ENCODE results near the gene ZNF276.

DNA sequence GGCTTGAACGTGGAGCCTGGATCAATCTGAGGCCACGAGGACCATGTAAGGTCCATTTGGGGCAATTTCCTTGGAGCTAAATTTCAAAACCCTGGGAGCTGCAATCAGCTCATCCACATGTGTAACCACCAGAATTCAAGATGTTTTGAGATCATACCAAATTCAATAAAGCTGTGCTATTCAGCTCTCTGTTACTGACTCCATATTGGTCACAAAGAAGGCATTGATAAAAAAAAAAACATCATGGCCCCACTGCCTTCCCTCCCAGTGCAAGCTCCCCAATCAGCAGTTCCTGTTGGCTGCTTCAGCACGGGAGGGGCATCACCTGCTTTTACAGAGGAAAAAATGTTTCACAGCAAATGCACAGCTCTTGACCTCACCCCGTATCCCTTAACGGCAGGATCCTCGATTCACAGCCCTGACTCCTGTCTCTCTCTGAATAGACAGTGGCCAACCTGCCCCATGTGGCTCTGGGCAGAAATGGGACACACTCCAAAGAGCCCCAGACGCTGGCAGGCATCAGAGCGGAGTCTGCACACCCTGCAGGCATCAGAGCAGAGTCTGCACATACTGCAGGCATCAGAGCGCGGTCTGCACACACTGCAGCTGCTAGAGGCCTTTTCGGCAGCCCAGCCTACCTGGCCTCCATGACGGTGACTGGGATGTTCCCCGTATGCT lies 58.0 kb downstream of the ZNF276 start:
- no peak for TF ChIP-seq POLR2A (IDR thresholded peaks at IDR 0.05)
- TF ChIP-seq, protein P1, sequence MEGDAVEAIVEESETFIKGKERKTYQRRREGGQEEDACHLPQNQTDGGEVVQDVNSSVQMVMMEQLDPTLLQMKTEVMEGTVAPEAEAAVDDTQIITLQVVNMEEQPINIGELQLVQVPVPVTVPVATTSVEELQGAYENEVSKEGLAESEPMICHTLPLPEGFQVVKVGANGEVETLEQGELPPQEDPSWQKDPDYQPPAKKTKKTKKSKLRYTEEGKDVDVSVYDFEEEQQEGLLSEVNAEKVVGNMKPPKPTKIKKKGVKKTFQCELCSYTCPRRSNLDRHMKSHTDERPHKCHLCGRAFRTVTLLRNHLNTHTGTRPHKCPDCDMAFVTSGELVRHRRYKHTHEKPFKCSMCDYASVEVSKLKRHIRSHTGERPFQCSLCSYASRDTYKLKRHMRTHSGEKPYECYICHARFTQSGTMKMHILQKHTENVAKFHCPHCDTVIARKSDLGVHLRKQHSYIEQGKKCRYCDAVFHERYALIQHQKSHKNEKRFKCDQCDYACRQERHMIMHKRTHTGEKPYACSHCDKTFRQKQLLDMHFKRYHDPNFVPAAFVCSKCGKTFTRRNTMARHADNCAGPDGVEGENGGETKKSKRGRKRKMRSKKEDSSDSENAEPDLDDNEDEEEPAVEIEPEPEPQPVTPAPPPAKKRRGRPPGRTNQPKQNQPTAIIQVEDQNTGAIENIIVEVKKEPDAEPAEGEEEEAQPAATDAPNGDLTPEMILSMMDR (IDR thresholded peaks at IDR 0.05): no peak
